ENCODE data around the gene ABHD17B. TPM values are rescaled to one million over a fixed set of nuclear protein-coding genes. Genes with fewer than 3 reads are reported as not detected.

The ABHD17B gene
- total RNA-seq, 2 experiments from 2014 or later: 15.5 to 16.5 TPM

GRCh38 chr9:71830153-71830552 lies 80.8 kb downstream of the ABHD17B start:
- Mint-ChIP-seq H3K9me3 (peaks cover 5% of the 10 kb centered on the region), H3K4me3 (no peak overlapping the region), H3K36me3 (ENCODE audit: low read depth) (no peaks in the 10 kb centered on the region), H3K27me3 (no peaks in the 10 kb centered on the region), H3K4me1 (ENCODE audit: low read depth) (no peaks in the 10 kb centered on the region), H3K27ac (no peak overlapping the region)
- ChIA-PET CTCF (interaction anchor here (1.3 to 2.1 kb wide), 2 partner anchors 10 to 11 kb away, joined by 3 to 7 read pairs; no protein-coding TSS in a partner anchor), POLR2A (no interaction called here)
- ATAC-seq: no peak
- TF ChIP-seq CTCF (IDR thresholded peaks at IDR 0.05): no peak
- intact Hi-C loops (cut with micrococcal nuclease): no loop called here
- no peak for DNase-seq

- no peaks in the 10 kb centered on the region for H3K27me3 Mint-ChIP-seq
- no peaks in the 10 kb centered on the region for H3K36me3 Mint-ChIP-seq (ENCODE audit: low read depth)
- intact Hi-C loops (cut with micrococcal nuclease): no loop called here
- ATAC-seq: no peak
- no peaks in the 10 kb centered on the region for H3K9me3 Mint-ChIP-seq
- ChIA-PET CTCF (interaction anchor here (1.8 kb wide), 1 partner anchor 7 kb away, joined by 11 read pairs; no protein-coding TSS in a partner anchor), POLR2A (no interaction called here)
- no peak for DNase-seq
- TF ChIP-seq CTCF (IDR thresholded peaks at IDR 0.05): no peak
- no peak overlapping the region for H3K4me3 Mint-ChIP-seq
- H3K4me1 Mint-ChIP-seq (ENCODE audit: low read depth): no peaks in the 10 kb centered on the region
- no peak overlapping the region for H3K27ac Mint-ChIP-seq
Observed at GRCh38 chr9:71826279-71826678, 84.7 kb downstream of the ABHD17B start.

- POLR2A ChIA-PET: no interaction called here
- no peak for TF ChIP-seq CTCF (IDR thresholded peaks at IDR 0.05)
- ATAC-seq (no peak), DNase-seq (no peak)
- Mint-ChIP-seq H3K36me3 (ENCODE audit: low read depth) (no peaks in the 10 kb centered on the region), H3K27me3 (no peaks in the 10 kb centered on the region), H3K4me3 (no peak overlapping the region), H3K4me1 (ENCODE audit: low read depth) (no peaks in the 10 kb centered on the region), H3K9me3 (no peaks in the 10 kb centered on the region), H3K27ac (no peak overlapping the region)
- intact Hi-C loops (cut with micrococcal nuclease): no loop called here
- CTCF ChIA-PET: interaction anchor here (1.5 kb wide), 1 partner anchor 201 kb away, joined by 5 read pairs; no protein-coding TSS in a partner anchor
Observed at GRCh38 chr9:71824257-71824656, 86.7 kb downstream of the ABHD17B start.

GRCh38 chr9:71822935-71823334 lies 88.1 kb downstream of the ABHD17B start:
- DNase-seq (no peak), ATAC-seq (no peak)
- ChIA-PET CTCF (no interaction called here), POLR2A (no interaction called here)
- Mint-ChIP-seq H3K27ac (no peak overlapping the region), H3K9me3 (no peaks in the 10 kb centered on the region), H3K27me3 (no peaks in the 10 kb centered on the region), H3K4me1 (ENCODE audit: low read depth) (peaks cover 2% of the 10 kb centered on the region), H3K36me3 (ENCODE audit: low read depth) (no peaks in the 10 kb centered on the region), H3K4me3 (no peak overlapping the region)
- intact Hi-C loops (cut with micrococcal nuclease): no loop called here
- no peak for TF ChIP-seq CTCF (IDR thresholded peaks at IDR 0.05)

GRCh38 chr9:71822456-71822855 lies 88.5 kb downstream of the ABHD17B start:
- intact Hi-C loops (cut with micrococcal nuclease): no loop called here
- no peak overlapping the region for H3K27ac Mint-ChIP-seq
- ATAC-seq: no peak

More at GRCh38 chr9:71822456-71822855, 88.5 kb downstream of the ABHD17B start:
- peaks cover 5% of the 10 kb centered on the region for H3K4me1 Mint-ChIP-seq (ENCODE audit: low read depth)
- POLR2A ChIA-PET: no interaction called here
- no peaks in the 10 kb centered on the region for H3K27me3 Mint-ChIP-seq
- H3K4me3 Mint-ChIP-seq: no peak overlapping the region
- H3K36me3 Mint-ChIP-seq (ENCODE audit: low read depth): no peaks in the 10 kb centered on the region
- CTCF ChIA-PET: no interaction called here
- H3K9me3 Mint-ChIP-seq: no peaks in the 10 kb centered on the region
- DNase-seq: no peak
- TF ChIP-seq CTCF (IDR thresholded peaks at IDR 0.05): no peak

Measured in activated CD8-positive, alpha-beta T cell treated with anti-CD3 and anti-CD28 coated beads for 36 hours (primary cell).